IMR-90 (cell line): ENCODE measurements around the gene BCL6. TPM values are rescaled to one million over a fixed set of nuclear protein-coding genes. Genes with fewer than 3 reads are reported as not detected.
A peak's percentile ranks its signal among the peaks of the same experiment; 100 is the strongest.

Experiments used
- ATAC-seq: fragments of 200-7000 bp; cut with Tn5 transposase; 2 replicates; pipeline ENCODE4 v1.9.1; 2020; ENCODE audit warnings: low read depth, mild to moderate bottlenecking, moderate library complexity
- BruUV-seq: library from RNA; stranded (reverse); fragments of 400-500 nt; replicated peaks from 2 replicates; lab custom pipeline; 2021; lab: Mats Ljungman, UMichigan
- CTCF ChIA-PET: fragments of 300-600 bp; formaldehyde crosslinking; extraction: SDS; loops from one replicate; lab custom pipeline; 2021; ENCODE audit warnings: antibody characterized with exemption; lab: Yijun Ruan, JAX
- POLR2A ChIA-PET: fragments of 300-600 bp; sonication (Branson Sonifier 250); formaldehyde crosslinking; loops from one replicate; lab custom pipeline; 2022; ENCODE audit warnings: antibody characterized with exemption; ENCODE audit not compliant: unreplicated experiment; lab: Charles Lee
- DNase-seq: peaks from one replicate; pipeline ENCODE4 v3.0.0; 2013
- H2AFZ ChIP-seq: replicated peaks from 2 replicates; pipeline ENCODE3; 2013; ENCODE audit warnings: low read length, mild to moderate bottlenecking; ENCODE audit not compliant: poor library complexity
- H2AK5ac ChIP-seq: 2 replicates; pipeline ENCODE4 v1.6.1; 2013; ENCODE audit warnings: low read depth, low read length, inconsistent platforms
- H2AK9ac ChIP-seq: replicated peaks from 2 replicates; pipeline ENCODE3; 2013; ENCODE audit warnings: mild to moderate bottlenecking, low read depth, low read length, moderate library complexity; ENCODE audit not compliant: poor library complexity
- H2BK120ac ChIP-seq: 2 replicates; pipeline ENCODE4 v1.6.1; 2013; ENCODE audit warnings: low read depth, low read length, inconsistent platforms
- H2BK15ac ChIP-seq: 3 replicates; pipeline ENCODE4 v1.6.1; 2013; ENCODE audit warnings: low read depth, low read length, inconsistent platforms
- H2BK20ac ChIP-seq: 2 replicates; pipeline ENCODE4 v1.6.1; 2013; ENCODE audit warnings: low read depth, mild to moderate bottlenecking, inconsistent platforms, low read length, moderate library complexity
- H2BK5ac ChIP-seq: 2 replicates; pipeline ENCODE4 v1.6.1; 2013; ENCODE audit warnings: mild to moderate bottlenecking, low read depth, low read length, inconsistent platforms; ENCODE audit not compliant: poor library complexity, severe bottlenecking
- H3K14ac ChIP-seq: replicated peaks from 2 replicates; pipeline ENCODE4 v1.6.1; 2013; ENCODE audit warnings: low read depth, low read length, inconsistent platforms
- H3K18ac ChIP-seq: 2 replicates; pipeline ENCODE4 v1.6.1; 2013; ENCODE audit warnings: low read depth, low read length, control low read depth
- H3K23ac ChIP-seq: 2 replicates; pipeline ENCODE4 v1.6.1; 2013; ENCODE audit warnings: low read depth, low read length, inconsistent platforms
- H3K27ac ChIP-seq: 2 replicates; pipeline ENCODE4 v1.5.1; 2013; ENCODE audit warnings: mild to moderate bottlenecking, control low read depth, low read length; ENCODE audit not compliant: insufficient read depth
- H3K27me3 ChIP-seq: 2 replicates; pipeline ENCODE4 v1.6.1; 2013; ENCODE audit warnings: low read length; ENCODE audit not compliant: control insufficient read depth, insufficient read depth
- H3K36me3 ChIP-seq: 2 replicates; pipeline ENCODE4 v1.6.1; 2013; ENCODE audit warnings: low read length, mixed read lengths; ENCODE audit not compliant: control insufficient read depth, insufficient read depth
- H3K4ac ChIP-seq: 2 replicates; pipeline ENCODE4 v1.6.1; 2013; ENCODE audit warnings: low read depth, low read length, inconsistent platforms
- H3K4me1 ChIP-seq: 2 replicates; pipeline ENCODE4 v1.6.1; 2013; ENCODE audit warnings: low read length, mixed read lengths; ENCODE audit not compliant: control insufficient read depth, insufficient read depth
- H3K4me2 ChIP-seq: 2 replicates; pipeline ENCODE4 v1.6.1; 2013; ENCODE audit warnings: low read depth, mild to moderate bottlenecking, control low read depth, low read length, moderate library complexity
- H3K4me3 ChIP-seq: 2 replicates; pipeline ENCODE4 v1.5.1; 2013; ENCODE audit warnings: low read depth, mild to moderate bottlenecking, control low read depth, low read length, moderate library complexity; ENCODE audit not compliant: insufficient read depth
- H3K56ac ChIP-seq: 2 replicates; pipeline ENCODE4 v1.6.1; 2013; ENCODE audit warnings: low read length, inconsistent platforms; ENCODE audit not compliant: insufficient read depth; ENCODE audit errors: extremely low read depth
- H3K79me1 ChIP-seq, 2 experiments: 2 replicates each; pipeline ENCODE4 v1.6.1; 2013; ENCODE audit warnings: low read length in 2 of 2, inconsistent platforms in 1 of 2, low read depth in 1 of 2
- H3K9ac ChIP-seq: 2 replicates; pipeline ENCODE4 v1.6.1; 2013; ENCODE audit warnings: low read depth, low read length, control low read depth
- H3K9me1 ChIP-seq: 2 replicates; pipeline ENCODE4 v1.6.1; 2013; ENCODE audit warnings: low read length, inconsistent platforms; ENCODE audit not compliant: insufficient read depth
- H3K9me3 ChIP-seq: 2 replicates; pipeline ENCODE4 v1.6.1; 2013; ENCODE audit warnings: low read length; ENCODE audit not compliant: control insufficient read depth, insufficient read depth
- H4K20me1 ChIP-seq: 2 replicates; pipeline ENCODE4 v1.6.1; 2013; ENCODE audit warnings: low read length, inconsistent platforms; ENCODE audit not compliant: insufficient read depth
- H4K5ac ChIP-seq: 2 replicates; pipeline ENCODE4 v1.6.1; 2013; ENCODE audit warnings: mild to moderate bottlenecking, low read depth, low read length, control low read depth
- H4K8ac ChIP-seq, 2 experiments: 2 replicates each; pipeline ENCODE4 v1.6.1; 2013; ENCODE audit warnings: low read depth in 2 of 2, low read length in 2 of 2, control low read depth in 1 of 2, inconsistent platforms in 1 of 2
- H4K91ac ChIP-seq: 2 replicates; pipeline ENCODE4 v1.6.1; 2013; ENCODE audit warnings: low read depth, low read length, inconsistent platforms; ENCODE audit not compliant: insufficient read depth
- FOS ChIP-seq: fragments of 150-350 bp; IDR thresholded peaks from 2 replicates; pipeline ENCODE4 v1.6.1; 2016; ENCODE audit warnings: low read depth, low read length
- MAFK ChIP-seq: IDR thresholded peaks from 2 replicates; pipeline ENCODE4 v1.6.1; 2012; ENCODE audit warnings: low read depth, low read length, improper control_type of control experiment
- NFE2L2 ChIP-seq: fragments of 150-350 bp; IDR thresholded peaks from 2 replicates; pipeline ENCODE4 v1.6.1; 2016; ENCODE audit warnings: low read depth, mild to moderate bottlenecking, low read length
- WGBS, 2 experiments: methylation state at CpG; one replicate each; pipeline versions ENCODE4 v1.1.5 to v1.1.7; 2013; ENCODE audit warnings: missing lambda C conversion rate in 2 of 2; ENCODE audit not compliant: insufficient read length in 1 of 2; ENCODE audit errors: extremely low coverage in 2 of 2; 5-methylcytosine and 5-hydroxymethylcytosine counted together
- dilution Hi-C: fragments of 300-500 bp; cut with HindIII; formaldehyde crosslinking; loops from one replicate; pipeline ENCODE4 v1.14.3; 2018; ENCODE audit warnings: low sequenced_read_pairs; ENCODE audit not compliant: unreplicated experiment
- in situ Hi-C: fragments of 300-500 bp; cut with MboI; formaldehyde crosslinking; loops from 3 replicates; pipeline ENCODE4 v1.14.3; 2019; ENCODE audit warnings: low sequenced_read_pairs, inconsistent platforms, mixed read lengths
- intact Hi-C: fragments of 100-400 bp; cut with micrococcal nuclease; formaldehyde crosslinking; loops from 2 replicates; pipeline ENCODE4 v1.10.0; 2022
- polyA plus RNA-seq, 3 experiments: library from polyadenylated mRNA; depleted of rRNA; stranded (reverse); fragments of >200 nt; gene quantifications; 2 replicates each; pipeline ENCODE4 v1.2.3, GENCODE V29; 2012; ENCODE audit warnings: low replicate concordance in 1 of 3
- total RNA-seq: library from RNA; depleted of rRNA; stranded (reverse); fragments of >200 nt; gene quantifications from 2 replicates; pipeline ENCODE4 v1.2.3, GENCODE V29; 2012
- TF ChIP-seq, protein P1 (sequence below): conservative IDR thresholded peaks from 2 replicates; pipeline ENCODE4 v1.5.1; 2012; ENCODE audit warnings: mild to moderate bottlenecking, low read depth, low read length, improper control_type of control experiment

BCL6 gene
- total and polyA plus RNA-seq, 2 of the 4 experiments (the other 2 are of a cell fraction), result 19.7 to 22.6 TPM

DNA sequence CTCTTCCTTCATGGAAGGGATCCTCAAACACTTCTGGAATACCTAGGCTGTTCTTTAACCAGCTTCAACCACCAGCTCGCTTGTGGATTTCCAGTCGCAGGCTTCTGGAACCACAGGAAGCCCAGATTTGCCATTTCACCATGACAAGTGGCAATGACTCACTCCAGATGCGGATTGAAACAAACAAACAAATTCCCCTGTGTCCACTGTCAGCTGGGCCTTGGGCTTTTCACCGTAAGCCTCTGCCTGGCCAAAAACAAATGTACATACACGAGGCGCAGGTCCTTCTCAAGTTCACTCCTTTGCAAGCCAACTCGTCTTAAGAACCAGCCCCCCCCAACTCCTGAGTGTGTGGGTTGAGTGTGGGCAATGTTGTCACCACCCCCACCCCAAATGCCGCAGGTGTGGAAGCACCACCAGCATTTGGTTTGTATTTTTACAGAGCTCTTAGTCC is 8.8 kb downstream of the BCL6 start:
- H2BK15ac ChIP-seq, result no peak overlapping the region
- H3K14ac ChIP-seq, result 0 out of 2 replicates have a peak overlapping the region, but pooled peaks have one; percentile 22
- H2AFZ ChIP-seq, result no peak overlapping the region
- POLR2A ChIA-PET, result interaction anchor here (0.6 kb wide), 3 partner anchors 11 to 1859 kb away, joined by 4 to 16 read pairs (median 4); no protein-coding TSS in a partner anchor
- ATAC-seq, result no peak
- peak overlapping the region; percentile 97; the same call in 1 of the 2 replicates for H3K4me2 ChIP-seq
- H2BK5ac ChIP-seq, result no peak overlapping the region
- no TSS peak for BruUV-seq
- no peak overlapping the region for H2BK120ac ChIP-seq
- no peak overlapping the region for H3K56ac ChIP-seq
- H2AK9ac ChIP-seq, result peak overlapping the region; percentile 4
- no peak overlapping the region for H3K4me3 ChIP-seq
- peak overlapping the region; percentile 31; the same call in 1 of the 2 replicates for H3K4ac ChIP-seq
- dilution Hi-C loops, result loop anchor here (25.0 kb wide), 1 partner anchor 576 kb away; no protein-coding TSS in a partner anchor
- intact Hi-C loops, result no loop called here
- peaks cover 33 to 80% of the 10 kb centered on the region in 2 experiments for H3K79me1 ChIP-seq
- H2BK20ac ChIP-seq, result no peak overlapping the region; the same call in 1 of the 2 replicates
- peaks cover 59% of the 10 kb centered on the region for H4K20me1 ChIP-seq
- H3K9ac ChIP-seq, result no peak overlapping the region
- no peak overlapping the region for H4K91ac ChIP-seq
- H4K8ac ChIP-seq, result no peak overlapping the region
- no peaks in the 10 kb centered on the region for H3K9me3 ChIP-seq
- H3K18ac ChIP-seq, result no peak overlapping the region
- no peak overlapping the region for H4K5ac ChIP-seq
- peak; percentile 74 for DNase-seq
- peaks cover 20% of the 10 kb centered on the region for H3K4me1 ChIP-seq
- in situ Hi-C loops, result loop anchor here (10.0 to 25.0 kb wide), 5 partner anchors 676 to 1418 kb away; no protein-coding TSS in a partner anchor
- 62% methylated on average over 2 of the region's 8 CpGs; no CpG with 5 or more reads in 1 of the 2 experiments for WGBS, 2 experiments
- no peaks in the 10 kb centered on the region for H3K27me3 ChIP-seq
- no peak overlapping the region for H3K27ac ChIP-seq
- peaks cover 14% of the 10 kb centered on the region for H3K36me3 ChIP-seq
- no peak overlapping the region; the same call in 1 of the 2 replicates for H2AK5ac ChIP-seq
- TF ChIP-seq FOS (peak; percentile 50; the same call in 1 of the 2 replicates), NFE2L2 (peak; percentile 80; the same call in 1 of the 2 replicates), MAFK (no peak)
- TF ChIP-seq, protein P1, sequence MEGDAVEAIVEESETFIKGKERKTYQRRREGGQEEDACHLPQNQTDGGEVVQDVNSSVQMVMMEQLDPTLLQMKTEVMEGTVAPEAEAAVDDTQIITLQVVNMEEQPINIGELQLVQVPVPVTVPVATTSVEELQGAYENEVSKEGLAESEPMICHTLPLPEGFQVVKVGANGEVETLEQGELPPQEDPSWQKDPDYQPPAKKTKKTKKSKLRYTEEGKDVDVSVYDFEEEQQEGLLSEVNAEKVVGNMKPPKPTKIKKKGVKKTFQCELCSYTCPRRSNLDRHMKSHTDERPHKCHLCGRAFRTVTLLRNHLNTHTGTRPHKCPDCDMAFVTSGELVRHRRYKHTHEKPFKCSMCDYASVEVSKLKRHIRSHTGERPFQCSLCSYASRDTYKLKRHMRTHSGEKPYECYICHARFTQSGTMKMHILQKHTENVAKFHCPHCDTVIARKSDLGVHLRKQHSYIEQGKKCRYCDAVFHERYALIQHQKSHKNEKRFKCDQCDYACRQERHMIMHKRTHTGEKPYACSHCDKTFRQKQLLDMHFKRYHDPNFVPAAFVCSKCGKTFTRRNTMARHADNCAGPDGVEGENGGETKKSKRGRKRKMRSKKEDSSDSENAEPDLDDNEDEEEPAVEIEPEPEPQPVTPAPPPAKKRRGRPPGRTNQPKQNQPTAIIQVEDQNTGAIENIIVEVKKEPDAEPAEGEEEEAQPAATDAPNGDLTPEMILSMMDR, result no peak
- CTCF ChIA-PET, result interaction anchor here (0.6 to 1.1 kb wide), 2 partner anchors 530 to 1219 kb away, joined by 3 to 4 read pairs; no protein-coding TSS in a partner anchor
- peak overlapping the region; percentile 77 for H3K23ac ChIP-seq
- H3K9me1 ChIP-seq, result peaks cover 17% of the 10 kb centered on the region
